Caki2 (cell line): ENCODE results near the gene SKAP2. TPM values are rescaled to one million over a fixed set of nuclear protein-coding genes. Genes with fewer than 3 reads are reported as not detected.
A peak's percentile ranks its signal among the peaks of the same experiment; 100 is the strongest.
"Not testable (repeated sequence)": the region's sequence is repeated elsewhere in the genome, so short reads cannot be mapped to it uniquely, and the experiment has no call there.

ENCODE experiments used
- DNase-seq: peaks from one replicate; pipeline ENCODE4 v3.0.0-alpha.2; 2015; ENCODE audit warnings: low read depth
- in situ Hi-C: cut with HindIII; loops from 2 replicates; pipeline ENCODE4 v1.10.0; 2016; ENCODE audit warnings: low sequenced_read_pairs, low pct_unique_long_range_greater_than_20kb, mixed read lengths
- total RNA-seq: library from RNA; depleted of rRNA; stranded (reverse); fragments of >200 nt; shearing (Covaris generic); gene quantifications from 2 replicates; pipeline ENCODE4 v1.2.3, GENCODE V29; 2014; ENCODE audit warnings: low replicate concordance

Gene SKAP2
- total RNA-seq, 1 experiment from 2014 or later: 49.3 TPM

DNA sequence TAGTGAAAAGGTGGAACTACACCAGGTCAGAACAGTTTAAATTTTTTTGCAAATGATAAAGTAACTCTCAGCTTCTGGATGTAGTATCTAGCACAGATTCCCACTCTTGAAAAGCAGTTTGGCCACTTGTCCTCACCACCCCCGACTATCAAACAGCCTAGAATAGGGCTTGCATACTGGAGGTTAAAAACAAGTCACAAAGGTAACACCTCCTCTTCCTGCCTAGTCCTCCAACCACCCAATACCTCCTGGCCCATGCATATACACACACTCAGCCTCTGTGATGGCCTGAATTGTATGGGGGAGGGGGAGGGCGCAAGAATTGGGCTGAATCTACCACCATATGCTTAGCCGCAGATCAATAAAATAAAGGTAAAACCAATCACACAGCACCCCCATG is 5.7 kb downstream of the SKAP2 start:
- no peak for DNase-seq
- in situ Hi-C loops: no loop called here

DNA sequence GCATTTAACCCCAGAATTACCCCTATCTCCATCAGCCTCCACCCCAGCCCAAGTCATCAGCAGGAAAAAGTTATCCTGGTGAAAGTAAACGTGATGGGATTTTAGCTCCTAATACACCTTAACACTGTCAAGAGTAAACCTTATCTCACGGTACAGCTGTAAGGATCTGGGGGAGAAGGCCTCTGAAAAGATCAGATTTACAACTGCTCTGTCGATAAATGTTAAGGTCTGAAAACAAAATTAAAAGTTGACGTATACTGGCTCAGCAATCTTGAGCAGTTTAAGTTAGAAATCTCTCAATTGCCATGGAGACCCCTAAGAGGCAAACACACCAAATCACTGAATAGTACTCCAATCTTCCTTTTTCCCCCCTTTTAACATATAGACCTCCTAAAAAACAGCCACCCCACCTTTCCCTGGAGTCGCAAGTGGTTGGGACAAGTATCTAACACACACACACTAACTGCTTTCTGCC is 6.1 kb downstream of the SKAP2 start:
- DNase-seq: no peak
- in situ Hi-C loops: no loop called here

DNA sequence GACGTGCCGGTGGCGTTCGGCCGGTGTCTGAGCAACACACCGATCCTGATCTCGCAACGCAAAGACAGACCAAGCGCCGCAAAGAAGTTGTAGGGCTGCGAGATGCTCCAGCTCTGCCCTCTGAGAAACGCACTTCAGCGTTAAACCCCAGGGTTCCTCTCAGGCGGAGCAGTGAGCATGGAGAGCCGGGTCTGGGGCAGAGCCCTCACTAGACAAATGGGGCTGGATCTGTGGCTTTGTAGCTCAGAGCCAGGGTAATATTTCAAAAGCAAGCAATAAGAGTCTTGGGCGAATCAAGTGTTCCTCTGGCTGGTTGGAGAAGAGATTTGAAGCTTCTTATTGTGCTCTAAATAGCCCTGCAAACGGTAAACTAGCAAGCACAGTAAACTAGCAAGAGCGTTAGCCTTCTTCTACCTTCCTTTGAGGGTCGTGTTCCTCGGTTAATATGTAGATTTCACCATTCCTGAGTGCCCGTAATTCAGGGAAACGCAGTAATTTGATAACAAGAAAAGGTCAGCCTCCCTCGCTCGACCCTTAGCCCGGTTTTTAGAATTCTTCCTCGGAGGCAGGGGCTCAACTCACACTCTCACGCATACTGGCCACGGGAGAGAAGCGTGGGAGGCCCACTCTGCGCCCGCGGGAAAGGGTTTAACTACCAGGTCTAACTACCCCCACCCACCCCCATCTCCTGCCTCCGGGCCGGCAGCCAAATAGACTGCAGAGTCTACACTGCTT is 6.7 kb downstream of the SKAP2 start:
- in situ Hi-C loops: no loop called here
- DNase-seq: no peak

DNA sequence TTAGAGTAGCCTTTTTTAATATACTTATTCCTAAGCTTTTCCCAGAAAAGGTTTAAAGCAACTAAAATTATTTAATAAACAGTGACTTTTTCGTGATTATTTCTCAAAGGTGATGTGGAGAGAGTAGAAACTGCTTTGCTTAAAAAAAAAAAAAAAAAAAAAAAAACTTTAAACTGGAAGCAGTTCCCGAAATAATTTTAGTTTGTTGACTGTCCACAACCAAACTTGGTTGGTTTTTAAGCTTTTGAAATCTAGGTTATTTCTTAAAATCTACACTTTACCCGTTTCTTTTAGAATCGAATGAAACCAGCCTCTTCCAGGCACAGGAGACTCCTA is 7.3 kb downstream of the SKAP2 start:
- in situ Hi-C loops: no loop called here
- no peak for DNase-seq

DNA sequence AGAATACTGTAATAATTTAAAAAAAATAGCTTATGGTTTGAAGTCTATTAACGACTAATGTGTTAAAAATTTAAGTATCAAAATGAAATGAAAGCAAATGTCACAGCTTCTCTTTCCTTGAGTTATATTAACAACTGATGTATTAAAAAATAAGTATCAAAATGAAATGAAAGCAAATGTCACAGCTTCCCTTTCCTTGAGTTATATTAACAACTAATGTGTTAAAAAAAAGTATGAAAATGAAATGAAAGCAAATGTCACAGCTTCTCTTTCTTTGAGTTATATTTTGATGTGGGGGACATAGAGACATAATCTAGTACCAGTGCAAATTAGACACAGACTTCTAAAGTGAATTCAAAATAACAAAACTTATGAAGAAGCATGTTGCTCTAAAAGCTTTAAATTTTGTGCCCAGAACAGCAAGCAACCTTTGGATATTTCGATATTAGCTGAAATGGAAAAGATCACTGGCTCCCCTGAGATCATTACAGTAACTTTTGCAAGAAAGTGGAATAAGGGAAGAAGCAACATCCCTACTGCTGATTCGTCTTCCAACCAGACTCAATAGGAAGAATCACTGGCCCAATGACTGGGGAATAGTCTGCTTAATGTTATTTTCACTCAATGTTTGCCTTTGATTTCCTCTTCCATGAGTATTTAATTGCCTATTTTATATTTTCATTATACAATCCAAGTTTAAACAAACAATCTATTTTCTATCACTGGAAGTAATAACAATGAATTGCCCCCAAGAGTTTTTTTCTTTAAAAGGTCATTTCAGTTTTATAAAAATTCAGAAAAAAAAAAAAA is 8.0 kb downstream of the SKAP2 start:
- no peak for DNase-seq
- in situ Hi-C loops: no loop called here

DNA sequence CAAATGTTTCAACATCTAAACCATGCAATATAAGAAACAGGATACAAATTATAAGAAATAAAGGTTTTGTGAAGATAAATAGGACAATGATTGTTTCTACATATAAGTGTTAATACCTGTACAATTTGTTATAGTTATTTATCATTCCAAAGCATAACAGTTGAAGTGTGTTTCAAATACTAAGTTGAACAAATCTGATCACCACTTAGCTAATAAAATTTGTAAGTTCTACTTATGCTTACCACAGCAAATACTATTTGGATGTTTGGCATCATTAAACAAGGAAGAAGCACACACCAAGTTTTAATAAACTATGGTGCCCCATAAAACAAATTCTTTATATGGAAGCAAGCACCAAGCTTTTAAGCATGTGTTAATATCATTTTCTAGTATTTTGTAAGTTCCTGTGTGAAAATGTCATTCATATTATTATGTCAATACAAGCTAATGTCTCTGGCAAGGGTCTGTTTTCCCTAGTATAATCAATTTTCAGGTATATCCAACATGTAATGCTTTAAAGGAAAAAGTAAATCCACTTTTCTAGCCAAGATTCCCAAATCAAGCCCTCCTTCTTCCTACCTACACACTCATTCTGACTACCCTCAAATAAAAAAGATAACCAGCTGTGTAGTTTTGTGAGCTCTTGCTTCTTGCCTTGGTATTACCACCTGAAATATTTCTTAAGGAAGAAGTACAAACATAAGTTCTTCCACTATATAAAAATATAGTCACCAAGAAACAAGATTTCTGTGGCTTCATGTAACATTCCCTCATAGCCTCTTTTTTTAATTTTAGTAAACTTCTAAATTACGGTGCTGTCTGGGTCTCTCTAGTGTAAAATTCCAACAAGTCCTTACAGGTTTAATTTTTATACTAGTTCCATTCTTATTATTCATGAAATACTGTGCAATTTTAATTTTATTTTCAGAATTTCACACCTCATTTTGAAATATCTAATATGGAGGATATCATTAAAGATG is 9.2 kb downstream of the SKAP2 start:
- in situ Hi-C loops: no loop called here
- no peak for DNase-seq

DNA sequence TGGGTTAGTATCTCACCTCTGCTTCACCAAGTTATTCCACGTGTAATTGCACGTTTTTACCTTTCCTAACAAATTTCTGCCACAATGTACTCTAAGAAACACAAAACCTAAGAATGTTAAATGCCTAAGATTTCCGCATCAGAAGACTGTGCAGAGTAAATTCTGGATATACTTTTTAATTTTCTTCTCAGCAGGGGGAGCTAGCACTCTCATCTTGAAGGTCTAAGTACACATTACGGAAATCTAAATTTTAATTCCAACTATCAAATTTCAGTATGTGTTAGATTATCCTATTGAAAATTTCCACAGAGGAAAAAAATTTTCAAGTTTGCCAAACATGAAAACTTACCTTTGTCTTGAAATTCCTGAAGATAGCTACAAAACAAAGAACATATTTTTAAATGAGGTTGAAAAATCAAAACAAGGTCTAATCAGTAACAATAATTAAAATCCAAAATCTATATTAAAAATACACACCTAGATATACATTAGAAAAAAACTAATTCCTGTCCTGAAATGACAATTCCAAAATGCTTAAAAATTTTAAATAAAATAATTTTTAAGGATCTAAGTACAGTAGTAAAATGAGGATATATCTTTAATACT is 10.5 kb downstream of the SKAP2 start:
- peak; percentile 56 for DNase-seq
- in situ Hi-C loops: no loop called here

DNA sequence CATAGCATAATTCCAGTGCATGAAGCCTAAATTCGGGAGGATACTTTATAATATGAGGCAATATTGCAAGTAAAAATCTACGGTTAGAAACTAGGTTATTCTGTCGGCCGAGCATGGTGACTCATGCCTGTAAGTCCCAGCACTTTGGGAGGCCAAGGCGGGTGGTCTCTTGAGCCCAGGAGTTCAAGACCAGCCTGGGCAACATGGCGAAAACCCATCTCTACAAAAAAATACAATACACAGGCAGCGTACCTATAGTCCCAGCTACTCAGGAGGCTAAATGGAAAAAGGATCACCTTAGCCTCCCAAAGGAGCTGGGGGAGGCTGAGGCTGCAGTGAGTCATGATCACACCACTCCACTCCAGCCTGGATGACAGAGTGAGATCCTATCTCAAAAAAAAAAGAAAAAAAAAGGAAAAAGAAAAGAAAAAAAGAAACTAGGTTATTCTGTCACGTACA is 14.2 kb downstream of the SKAP2 start:
- DNase-seq: peak; percentile 61
- in situ Hi-C loops: no loop called here

DNA sequence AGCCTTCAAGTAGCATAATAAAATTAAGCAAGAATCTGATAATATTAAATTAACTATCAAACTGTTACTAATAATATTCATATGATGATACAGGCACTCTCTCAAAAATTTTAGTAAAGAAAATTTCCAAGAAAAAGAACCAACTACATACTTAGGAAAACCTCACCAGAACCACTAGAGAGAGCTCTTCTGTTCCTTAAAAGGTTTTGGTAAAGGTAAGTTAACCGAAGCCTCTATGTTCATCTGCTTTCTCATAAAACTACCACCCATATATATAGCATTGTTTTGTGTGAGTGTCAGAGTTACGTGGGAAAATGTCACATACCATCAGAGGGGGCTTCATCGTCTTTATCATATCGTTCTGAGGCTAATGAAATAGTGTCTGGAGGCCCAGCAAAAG is 20.7 kb downstream of the SKAP2 start:
- in situ Hi-C loops: no loop called here

DNA sequence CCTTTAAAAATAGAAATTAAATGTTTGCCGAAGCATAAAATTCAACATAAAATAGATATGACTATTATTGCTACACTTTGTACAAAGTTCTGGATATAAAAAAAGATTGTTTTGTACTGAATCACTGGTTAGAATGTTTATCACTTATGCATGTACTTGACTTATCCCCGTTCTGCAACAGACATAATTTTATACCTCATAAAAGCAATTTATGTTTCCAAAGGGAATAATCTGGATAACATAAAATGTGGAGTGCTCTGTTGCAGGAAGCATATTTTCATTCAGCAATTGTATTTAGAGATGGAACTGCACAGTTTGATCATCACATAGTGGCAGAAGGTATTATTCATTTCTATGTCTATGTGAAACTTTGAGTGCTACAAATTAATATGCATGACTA is 21.5 kb downstream of the SKAP2 start:
- DNase-seq: no peak
- in situ Hi-C loops: no loop called here

More for the DNA sequence above, 20.7 kb downstream of the SKAP2 start:
- DNase-seq: no peak

DNA sequence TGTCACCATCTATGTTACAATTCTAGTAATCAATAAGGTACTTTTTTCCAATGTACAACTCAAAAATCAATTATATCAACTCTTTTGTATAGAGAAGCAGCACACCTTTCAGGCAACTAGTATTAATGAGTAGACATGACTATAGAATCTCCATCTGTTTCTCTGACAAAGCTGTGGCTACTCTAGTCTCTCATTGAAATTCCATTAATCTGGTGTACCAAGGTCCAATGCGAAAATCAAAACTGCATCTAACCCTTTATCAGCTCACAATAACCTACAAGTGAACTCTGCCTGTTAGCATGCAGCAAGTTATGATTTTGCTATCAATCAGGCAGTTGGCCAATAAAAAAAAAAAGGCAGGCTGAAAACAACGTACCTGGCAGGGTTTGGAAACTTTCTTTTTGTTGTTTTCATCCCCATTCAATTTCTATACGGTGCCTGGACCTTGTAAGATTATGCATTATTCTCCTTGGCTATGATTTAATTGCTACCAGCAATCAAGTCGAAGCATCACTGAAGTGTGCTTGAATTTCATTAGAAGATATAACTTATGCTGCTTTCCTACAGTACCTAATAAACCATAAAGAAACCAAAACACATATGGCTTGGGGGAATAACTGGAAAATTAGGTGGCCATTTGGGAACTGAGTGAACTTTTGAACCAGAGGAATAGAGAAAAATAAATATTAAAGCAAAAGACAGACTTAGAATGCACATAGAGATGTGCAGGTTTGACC is 23.2 kb downstream of the SKAP2 start:
- no peak for DNase-seq
- in situ Hi-C loops: no loop called here

DNA sequence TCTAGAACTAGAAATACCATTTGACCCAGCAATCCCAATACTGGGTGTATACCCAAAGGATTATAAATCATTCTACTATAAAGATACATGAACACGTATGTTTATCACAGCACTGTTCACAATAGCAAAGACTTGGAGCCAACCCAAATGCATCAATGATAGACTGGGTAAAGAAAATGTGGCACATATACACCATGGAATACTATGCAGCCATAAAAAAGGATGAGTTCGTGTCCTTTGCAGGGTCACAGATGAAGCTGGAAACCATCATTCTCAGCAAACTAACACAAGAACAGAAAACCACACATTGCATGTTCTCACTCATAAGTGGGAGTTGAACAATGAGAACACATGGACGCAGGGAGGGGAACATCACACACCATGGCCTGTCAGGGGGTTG is 27.6 kb downstream of the SKAP2 start:
- in situ Hi-C loops, DNase-seq: not testable (repeated sequence)

DNA sequence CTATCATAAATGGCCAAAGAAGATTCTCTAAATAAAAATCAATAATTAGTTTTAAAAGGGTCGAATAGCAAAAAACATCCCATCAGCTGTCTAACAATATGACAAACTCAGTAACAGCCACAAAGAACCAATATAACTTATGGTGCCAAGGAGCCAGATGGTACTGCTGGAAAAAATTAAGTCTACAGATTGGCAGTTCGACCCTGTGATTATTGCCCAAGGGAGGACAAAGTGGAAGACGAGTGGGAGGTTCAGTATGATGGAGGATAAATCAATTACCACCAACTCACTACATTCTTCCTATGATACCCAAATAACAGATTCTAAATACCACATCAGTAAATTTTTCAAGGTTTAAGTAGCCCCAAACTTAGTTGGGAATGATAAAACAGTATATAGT is 49.0 kb downstream of the SKAP2 start:
- in situ Hi-C loops: no loop called here
- no peak for DNase-seq

DNA sequence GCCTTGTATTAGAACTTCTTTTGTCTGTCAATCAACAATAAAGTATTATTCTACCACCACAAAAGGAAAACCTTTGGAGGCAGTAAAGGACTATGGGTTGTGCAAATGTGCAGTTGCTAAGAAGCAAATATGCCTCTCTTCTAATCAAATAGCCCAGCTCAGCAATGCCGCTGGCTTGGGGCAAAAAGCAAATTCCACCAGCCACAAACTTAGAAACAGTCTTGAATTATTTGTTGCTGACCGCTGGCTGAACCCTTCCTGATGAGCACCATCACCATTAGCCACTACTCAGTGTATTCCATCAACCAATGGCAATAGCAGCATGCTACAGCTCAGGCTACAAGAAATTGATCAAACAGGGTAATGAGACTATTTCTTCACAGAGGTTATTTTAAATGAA is 51.0 kb downstream of the SKAP2 start:
- DNase-seq: no peak
- in situ Hi-C loops: no loop called here

DNA sequence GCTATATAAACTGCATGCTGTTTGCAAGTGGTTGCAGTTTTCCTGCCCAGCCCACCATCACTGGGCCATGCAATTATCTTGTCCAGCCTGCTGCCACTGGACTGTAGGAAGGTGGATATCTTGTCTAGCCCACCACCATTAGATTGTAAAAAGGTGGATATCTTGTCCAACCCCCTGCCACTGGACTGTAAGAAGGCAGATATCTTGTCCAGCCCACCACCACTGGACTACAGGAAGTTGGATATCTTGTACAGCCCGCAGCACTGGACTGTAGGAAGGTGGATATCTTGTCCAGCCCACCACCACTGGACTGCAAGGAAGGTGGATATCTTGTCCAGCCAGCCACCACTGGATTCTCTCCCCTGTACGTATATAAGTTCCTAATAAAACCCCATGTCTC is 69.8 kb downstream of the SKAP2 start:
- DNase-seq: no peak
- in situ Hi-C loops: no loop called here

DNA sequence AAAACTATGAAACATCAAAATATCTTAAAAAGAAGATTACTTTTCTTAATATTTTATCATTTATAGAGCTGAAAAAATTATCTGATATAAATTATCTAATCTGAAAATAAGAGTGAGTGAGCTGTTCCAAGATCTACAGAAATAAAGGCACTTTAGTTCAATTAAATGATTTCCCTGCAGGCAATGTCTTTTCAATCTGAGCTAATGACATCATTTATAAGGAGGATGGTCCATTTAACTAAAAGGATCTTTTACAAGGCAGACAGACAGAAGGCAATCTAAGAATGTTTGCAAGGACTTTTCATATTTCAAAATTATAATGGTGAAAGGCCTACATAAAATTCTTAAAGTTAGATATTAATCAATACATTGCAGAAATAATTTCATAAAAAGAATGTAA is 71.8 kb downstream of the SKAP2 start:
- no peak for DNase-seq
- in situ Hi-C loops: no loop called here

DNA sequence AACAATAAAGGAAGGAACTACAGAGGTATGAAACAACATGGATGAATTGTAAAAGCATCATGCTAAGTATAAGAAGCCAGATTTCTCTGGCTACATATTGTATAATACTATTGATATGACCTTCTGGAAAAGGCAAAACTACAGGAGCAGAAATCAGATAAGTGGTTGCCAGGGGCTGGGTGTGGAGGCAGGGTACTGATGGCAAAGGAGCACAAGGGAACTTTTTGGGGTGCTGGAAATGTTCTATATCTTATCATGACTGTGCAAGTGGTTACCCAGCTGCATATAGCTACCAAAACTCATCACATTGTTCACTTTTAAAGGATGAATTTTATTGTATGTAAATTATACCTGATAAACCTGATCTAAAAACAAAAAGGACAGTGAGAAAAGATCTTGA is 72.4 kb downstream of the SKAP2 start:
- DNase-seq: no peak
- in situ Hi-C loops: no loop called here
